ENCODE results near the gene FHIT. TPM values are rescaled to one million over a fixed set of nuclear protein-coding genes. Genes with fewer than 3 reads are reported as not detected.

The FHIT gene
- total and polyA plus RNA-seq, 10 of the 15 experiments (the other 5 are each of a cell fraction or from before 2014, with no cell fraction given), result 4.2 to 14.9 (median 9.4) TPM

DNA sequence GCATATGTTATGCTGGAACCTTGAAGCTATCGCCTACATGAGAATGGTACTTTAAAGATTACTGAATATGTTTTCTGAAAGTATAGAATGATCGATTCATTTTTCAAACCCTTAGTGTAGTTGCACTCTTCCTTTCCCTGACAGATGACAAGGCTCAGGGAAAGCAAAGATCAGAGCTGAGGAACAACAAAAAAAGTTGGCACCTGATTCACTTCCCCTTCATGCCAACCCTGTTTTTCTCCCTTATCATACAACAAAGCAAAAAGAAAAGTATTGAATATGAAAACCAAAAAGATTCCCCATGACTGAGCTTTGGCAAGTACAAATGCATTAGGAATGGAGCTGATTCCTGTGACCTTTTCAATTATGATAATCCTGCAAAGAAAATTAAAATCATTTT lies 1012.7 kb downstream of the FHIT start:
- H3K4me2 ChIP-seq (ENCODE audit: control insufficient read depth, insufficient read depth), result no peak overlapping the region
- no peak for ATAC-seq
- SMC1A ChIA-PET (ENCODE audit: uncharacterized antibody, unreplicated experiment), result interaction anchor here (1.2 kb wide), 1 partner anchor 9 kb away, joined by 4 read pairs; no protein-coding TSS in a partner anchor
- in situ Hi-C loops (cut with MboI) (no loop called here), intact Hi-C loops (cut with micrococcal nuclease; ENCODE audit: unreplicated experiment) (no loop called here)
- no peak overlapping the region for H2AFZ ChIP-seq (ENCODE audit: control insufficient read depth, low read depth, low read length)
- POLR2A ChIA-PET, result no interaction called here
- FAIRE-seq, result no peak
- no peaks in the 10 kb centered on the region for H3K4me1 ChIP-seq (ENCODE audit: control insufficient read depth, insufficient read depth, low read length)
- CTCF ChIA-PET, result interaction anchor here (0.6 to 2.6 kb wide), 2 partner anchors 12 to 529 kb away, joined by 3 to 10 read pairs; no protein-coding TSS in a partner anchor
- H3K79me2 ChIP-seq (ENCODE audit: control insufficient read depth, insufficient read depth, low read length), result no peaks in the 10 kb centered on the region
- no peak for DNase-seq (ENCODE audit: low read depth, low spot score)
- WGBS (ENCODE audit: insufficient coverage, insufficient replicate concordance, low lambda C conversion rate, missing lambda C conversion rate), result 27% methylated on average over 2 of the region's 2 CpGs
- H3K27ac ChIP-seq (ENCODE audit: control insufficient read depth, insufficient read depth), result no peak overlapping the region
- H4K20me1 ChIP-seq (ENCODE audit: control insufficient read depth, insufficient read depth), result no peaks in the 10 kb centered on the region
- RAD21 ChIA-PET (ENCODE audit: unreplicated experiment), result no interaction called here
- no peaks in the 10 kb centered on the region for H3K9me3 ChIP-seq (replicated peaks; ENCODE audit: control insufficient read depth, insufficient read depth, low read length)
- H3K4me3 ChIP-seq, result no peak overlapping the region
- no peak overlapping the region for H3K9ac ChIP-seq (ENCODE audit: control insufficient read depth, insufficient read depth, low read length)
- no peaks in the 10 kb centered on the region for H3K36me3 ChIP-seq (ENCODE audit: control insufficient read depth in 2 of 2, insufficient read depth in 2 of 2, low read length in 1 of 2)
- no TSS peak for BruUV-seq (replicated peaks)
- no peaks in the 10 kb centered on the region for H3K27me3 ChIP-seq (replicated peaks in 1 of 2; ENCODE audit: control insufficient read depth in 2 of 2, insufficient read depth in 2 of 2, low read length in 1 of 2)
- TF ChIP-seq SIX5 (IDR thresholded peaks at IDR 0.05; ENCODE audit: low read depth, low read length, severe bottlenecking), result no peak
- TF ChIP-seq HDGF (IDR thresholded peaks at IDR 0.05), result no peak
- TF ChIP-seq, protein P1, sequence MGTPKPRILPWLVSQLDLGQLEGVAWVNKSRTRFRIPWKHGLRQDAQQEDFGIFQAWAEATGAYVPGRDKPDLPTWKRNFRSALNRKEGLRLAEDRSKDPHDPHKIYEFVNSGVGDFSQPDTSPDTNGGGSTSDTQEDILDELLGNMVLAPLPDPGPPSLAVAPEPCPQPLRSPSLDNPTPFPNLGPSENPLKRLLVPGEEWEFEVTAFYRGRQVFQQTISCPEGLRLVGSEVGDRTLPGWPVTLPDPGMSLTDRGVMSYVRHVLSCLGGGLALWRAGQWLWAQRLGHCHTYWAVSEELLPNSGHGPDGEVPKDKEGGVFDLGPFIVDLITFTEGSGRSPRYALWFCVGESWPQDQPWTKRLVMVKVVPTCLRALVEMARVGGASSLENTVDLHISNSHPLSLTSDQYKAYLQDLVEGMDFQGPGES (IDR thresholded peaks at IDR 0.05), result no peak
- TF ChIP-seq MTA3 (IDR thresholded peaks at IDR 0.05; ENCODE audit: borderline replicate concordance, low read length), result no peak
- no peak for TF ChIP-seq MYB (IDR thresholded peaks at IDR 0.05; ENCODE audit: borderline replicate concordance, low read depth, low read length)
- TF ChIP-seq, protein P2, sequence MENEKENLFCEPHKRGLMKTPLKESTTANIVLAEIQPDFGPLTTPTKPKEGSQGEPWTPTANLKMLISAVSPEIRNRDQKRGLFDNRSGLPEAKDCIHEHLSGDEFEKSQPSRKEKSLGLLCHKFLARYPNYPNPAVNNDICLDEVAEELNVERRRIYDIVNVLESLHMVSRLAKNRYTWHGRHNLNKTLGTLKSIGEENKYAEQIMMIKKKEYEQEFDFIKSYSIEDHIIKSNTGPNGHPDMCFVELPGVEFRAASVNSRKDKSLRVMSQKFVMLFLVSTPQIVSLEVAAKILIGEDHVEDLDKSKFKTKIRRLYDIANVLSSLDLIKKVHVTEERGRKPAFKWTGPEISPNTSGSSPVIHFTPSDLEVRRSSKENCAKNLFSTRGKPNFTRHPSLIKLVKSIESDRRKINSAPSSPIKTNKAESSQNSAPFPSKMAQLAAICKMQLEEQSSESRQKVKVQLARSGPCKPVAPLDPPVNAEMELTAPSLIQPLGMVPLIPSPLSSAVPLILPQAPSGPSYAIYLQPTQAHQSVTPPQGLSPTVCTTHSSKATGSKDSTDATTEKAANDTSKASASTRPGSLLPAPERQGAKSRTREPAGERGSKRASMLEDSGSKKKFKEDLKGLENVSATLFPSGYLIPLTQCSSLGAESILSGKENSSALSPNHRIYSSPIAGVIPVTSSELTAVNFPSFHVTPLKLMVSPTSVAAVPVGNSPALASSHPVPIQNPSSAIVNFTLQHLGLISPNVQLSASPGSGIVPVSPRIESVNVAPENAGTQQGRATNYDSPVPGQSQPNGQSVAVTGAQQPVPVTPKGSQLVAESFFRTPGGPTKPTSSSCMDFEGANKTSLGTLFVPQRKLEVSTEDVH (IDR thresholded peaks at IDR 0.05; ENCODE audit: low read depth, partially characterized antibody), result no peak
- no peak for TF ChIP-seq FOS (IDR thresholded peaks at IDR 0.05; ENCODE audit: borderline replicate concordance, extremely low read depth, insufficient read length)
- TF ChIP-seq POLR2AphosphoS2 (IDR thresholded peaks at IDR 0.05; ENCODE audit: low read depth, low read length), result no peak
- TF ChIP-seq BHLHE40 (IDR thresholded peaks at IDR 0.05; ENCODE audit: borderline replicate concordance in 1 of 2, low read depth in 2 of 2, low read length in 1 of 2), result no peak
- TF ChIP-seq RB1 (IDR thresholded peaks at IDR 0.05; ENCODE audit: borderline replicate concordance), result no peak
- no peak for TF ChIP-seq SP1 (IDR thresholded peaks at IDR 0.05; ENCODE audit: low read depth, low read length)
- TF ChIP-seq, protein P3, sequence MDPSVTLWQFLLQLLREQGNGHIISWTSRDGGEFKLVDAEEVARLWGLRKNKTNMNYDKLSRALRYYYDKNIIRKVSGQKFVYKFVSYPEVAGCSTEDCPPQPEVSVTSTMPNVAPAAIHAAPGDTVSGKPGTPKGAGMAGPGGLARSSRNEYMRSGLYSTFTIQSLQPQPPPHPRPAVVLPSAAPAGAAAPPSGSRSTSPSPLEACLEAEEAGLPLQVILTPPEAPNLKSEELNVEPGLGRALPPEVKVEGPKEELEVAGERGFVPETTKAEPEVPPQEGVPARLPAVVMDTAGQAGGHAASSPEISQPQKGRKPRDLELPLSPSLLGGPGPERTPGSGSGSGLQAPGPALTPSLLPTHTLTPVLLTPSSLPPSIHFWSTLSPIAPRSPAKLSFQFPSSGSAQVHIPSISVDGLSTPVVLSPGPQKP (IDR thresholded peaks at IDR 0.05; ENCODE audit: low read depth, low read length), result no peak
- TF ChIP-seq, protein P4, sequence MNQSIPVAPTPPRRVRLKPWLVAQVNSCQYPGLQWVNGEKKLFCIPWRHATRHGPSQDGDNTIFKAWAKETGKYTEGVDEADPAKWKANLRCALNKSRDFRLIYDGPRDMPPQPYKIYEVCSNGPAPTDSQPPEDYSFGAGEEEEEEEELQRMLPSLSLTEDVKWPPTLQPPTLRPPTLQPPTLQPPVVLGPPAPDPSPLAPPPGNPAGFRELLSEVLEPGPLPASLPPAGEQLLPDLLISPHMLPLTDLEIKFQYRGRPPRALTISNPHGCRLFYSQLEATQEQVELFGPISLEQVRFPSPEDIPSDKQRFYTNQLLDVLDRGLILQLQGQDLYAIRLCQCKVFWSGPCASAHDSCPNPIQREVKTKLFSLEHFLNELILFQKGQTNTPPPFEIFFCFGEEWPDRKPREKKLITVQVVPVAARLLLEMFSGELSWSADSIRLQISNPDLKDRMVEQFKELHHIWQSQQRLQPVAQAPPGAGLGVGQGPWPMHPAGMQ (IDR thresholded peaks at IDR 0.05; ENCODE audit: borderline replicate concordance), result no peak
- TF ChIP-seq RFX5 (IDR thresholded peaks at IDR 0.05; ENCODE audit: low read depth, low read length), result no peak
